Heart left ventricle (tissue), 13 donors: ENCODE measurements around the gene FAM221B.

Experiments
- POLR2A ChIP-seq, 2 donors: fragments of 450-650 bp; IDR thresholded peaks; one replicate each; pipeline ENCODE4 v1.6.1; 2017; ENCODE audit warnings: antibody characterized with exemption in 2 of 2, mild to moderate bottlenecking in 2 of 2, moderate library complexity in 2 of 2
- TF ChIP-seq, protein P1 (sequence below), 12 donors: fragments of 200-600 bp; sonication (generic) in 4 of 12; IDR thresholded peaks; one replicate each; pipeline versions ENCODE4 v1.5.0 to v1.8.0; 2018 to 2022; ENCODE audit warnings: antibody characterized with exemption in 12 of 12, mild to moderate bottlenecking in 5 of 12
- donor health status: ischemic (EF 13 %, LVEDD 7.1; RV severe dilation, severe dysfunction).
- donor health status: DM: no; HTN: yes; CAD: no.
- donor health status: DM: no; HTN: no; CAD: no.
- donor health status: ischemic (EF 25% LVEDD 6.9; RV normal size, moderate dysfunction).
- donor health status: ischemic (EF 25% LVEDD 5.7; RV mildly dilated, moderate dysfunction).
- donor health status: ischemic (EF 35%, LVEDD 5.7; RV mildly dilated, moderate dysfunction).
- donor health status: nonischemic (EF 11% LVEDD 7.7; RV severe dilation, severe dysfunction).
- donor health status: DM: yes; HTN: yes; CAD: no.
- donor health status: PGD.
- donor health status: ischemic (EF 29% LVEDD 5.4; RV normal size, mild dysfunction).
- donor health status: nonischemic (EF 23%, LVEDD 6.1; RV moderate dilation, normal function).

DNA sequence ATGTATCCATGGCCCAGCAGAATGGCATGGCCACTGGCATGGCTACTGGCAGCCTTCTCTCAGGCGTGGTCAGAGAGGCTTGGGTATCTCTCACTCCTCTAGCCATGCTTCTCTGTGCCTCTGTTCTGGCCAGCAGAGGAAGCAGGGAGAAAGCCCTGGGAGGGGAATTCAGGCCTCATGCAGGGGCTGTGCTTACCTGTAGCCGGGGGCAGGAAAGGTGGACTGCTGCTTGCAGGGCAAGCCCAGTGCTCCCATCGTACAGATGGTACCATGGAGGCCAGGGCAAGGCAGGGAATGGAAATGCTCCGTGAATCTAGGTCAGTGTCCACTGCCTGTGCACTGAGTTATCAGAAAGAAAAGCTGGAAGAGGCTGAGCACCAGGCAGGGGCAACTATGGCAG, 39.0 kb upstream of the FAM221B start:
- TF ChIP-seq, protein P1, sequence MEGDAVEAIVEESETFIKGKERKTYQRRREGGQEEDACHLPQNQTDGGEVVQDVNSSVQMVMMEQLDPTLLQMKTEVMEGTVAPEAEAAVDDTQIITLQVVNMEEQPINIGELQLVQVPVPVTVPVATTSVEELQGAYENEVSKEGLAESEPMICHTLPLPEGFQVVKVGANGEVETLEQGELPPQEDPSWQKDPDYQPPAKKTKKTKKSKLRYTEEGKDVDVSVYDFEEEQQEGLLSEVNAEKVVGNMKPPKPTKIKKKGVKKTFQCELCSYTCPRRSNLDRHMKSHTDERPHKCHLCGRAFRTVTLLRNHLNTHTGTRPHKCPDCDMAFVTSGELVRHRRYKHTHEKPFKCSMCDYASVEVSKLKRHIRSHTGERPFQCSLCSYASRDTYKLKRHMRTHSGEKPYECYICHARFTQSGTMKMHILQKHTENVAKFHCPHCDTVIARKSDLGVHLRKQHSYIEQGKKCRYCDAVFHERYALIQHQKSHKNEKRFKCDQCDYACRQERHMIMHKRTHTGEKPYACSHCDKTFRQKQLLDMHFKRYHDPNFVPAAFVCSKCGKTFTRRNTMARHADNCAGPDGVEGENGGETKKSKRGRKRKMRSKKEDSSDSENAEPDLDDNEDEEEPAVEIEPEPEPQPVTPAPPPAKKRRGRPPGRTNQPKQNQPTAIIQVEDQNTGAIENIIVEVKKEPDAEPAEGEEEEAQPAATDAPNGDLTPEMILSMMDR (IDR thresholded peaks at IDR 0.05) = no peak
- no peak for TF ChIP-seq POLR2A (IDR thresholded peaks at IDR 0.05)
